ENCODE results near the gene EBF3. TPM values are rescaled to one million over a fixed set of nuclear protein-coding genes. Genes with fewer than 3 reads are reported as not detected.

The EBF3 gene, protein sequence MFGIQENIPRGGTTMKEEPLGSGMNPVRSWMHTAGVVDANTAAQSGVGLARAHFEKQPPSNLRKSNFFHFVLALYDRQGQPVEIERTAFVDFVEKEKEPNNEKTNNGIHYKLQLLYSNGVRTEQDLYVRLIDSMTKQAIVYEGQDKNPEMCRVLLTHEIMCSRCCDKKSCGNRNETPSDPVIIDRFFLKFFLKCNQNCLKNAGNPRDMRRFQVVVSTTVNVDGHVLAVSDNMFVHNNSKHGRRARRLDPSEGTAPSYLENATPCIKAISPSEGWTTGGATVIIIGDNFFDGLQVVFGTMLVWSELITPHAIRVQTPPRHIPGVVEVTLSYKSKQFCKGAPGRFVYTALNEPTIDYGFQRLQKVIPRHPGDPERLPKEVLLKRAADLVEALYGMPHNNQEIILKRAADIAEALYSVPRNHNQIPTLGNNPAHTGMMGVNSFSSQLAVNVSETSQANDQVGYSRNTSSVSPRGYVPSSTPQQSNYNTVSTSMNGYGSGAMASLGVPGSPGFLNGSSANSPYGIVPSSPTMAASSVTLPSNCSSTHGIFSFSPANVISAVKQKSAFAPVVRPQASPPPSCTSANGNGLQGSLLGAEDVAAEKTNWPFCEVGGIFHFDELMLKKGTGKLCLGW
- 1 to 10 TPM in 3 of 4 donors, under 1 TPM in 1; 0.89 to 3.3 (median 1.4) TPM for polyA plus RNA-seq (ENCODE audit: insufficient read length in 4 of 4)

DNA sequence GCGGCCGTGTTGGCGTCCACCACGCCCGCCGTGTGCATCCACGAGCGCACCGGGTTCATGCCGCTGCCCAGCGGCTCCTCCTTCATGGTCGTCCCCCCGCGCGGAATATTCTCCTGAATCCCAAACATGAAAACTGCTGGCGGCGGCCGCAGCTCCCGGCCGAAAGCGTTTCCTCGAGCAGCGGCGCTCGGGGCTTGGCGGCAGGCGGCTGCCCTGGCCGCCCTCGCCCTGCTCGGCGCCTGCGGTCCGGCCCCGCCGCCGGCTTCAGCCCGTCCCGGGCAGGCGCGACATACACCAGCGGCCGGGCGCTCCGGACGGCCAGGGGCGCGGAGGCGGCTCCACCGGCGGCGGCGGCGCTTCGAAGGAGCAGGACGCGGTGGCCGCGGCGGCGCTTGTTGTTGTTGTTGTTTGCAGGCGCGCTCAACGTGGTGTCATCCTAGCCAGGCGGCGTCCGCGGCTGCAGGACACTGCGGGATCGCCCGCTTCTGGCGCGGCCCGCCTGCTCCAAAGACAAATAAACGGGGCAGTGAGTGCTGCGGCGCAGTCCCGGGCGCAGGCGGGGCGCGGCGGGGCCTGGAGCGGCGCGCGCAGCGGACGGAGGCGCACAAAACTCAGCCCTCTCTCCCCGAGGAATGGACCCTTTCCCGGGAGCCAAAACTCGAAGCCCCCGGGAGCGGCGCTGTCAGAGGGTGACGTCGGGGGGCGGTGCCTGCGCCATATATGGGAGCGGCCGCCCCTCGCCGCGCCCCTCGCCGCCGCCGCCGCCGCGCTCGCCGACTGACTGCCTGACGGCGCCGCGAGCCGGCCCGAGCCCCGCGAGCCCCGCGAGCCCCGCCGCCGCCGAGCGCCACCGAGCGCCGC is at the start of gene EBF3:
Gene EBF3 (minus strand): TSS at position 634 of the 861 bp plus-strand sequence. CDS start 506 bp downstream, at position 128.
- DNase-seq (ENCODE audit: low read depth in 4 of 4, low spot score in 3 of 4): no peak

DNA sequence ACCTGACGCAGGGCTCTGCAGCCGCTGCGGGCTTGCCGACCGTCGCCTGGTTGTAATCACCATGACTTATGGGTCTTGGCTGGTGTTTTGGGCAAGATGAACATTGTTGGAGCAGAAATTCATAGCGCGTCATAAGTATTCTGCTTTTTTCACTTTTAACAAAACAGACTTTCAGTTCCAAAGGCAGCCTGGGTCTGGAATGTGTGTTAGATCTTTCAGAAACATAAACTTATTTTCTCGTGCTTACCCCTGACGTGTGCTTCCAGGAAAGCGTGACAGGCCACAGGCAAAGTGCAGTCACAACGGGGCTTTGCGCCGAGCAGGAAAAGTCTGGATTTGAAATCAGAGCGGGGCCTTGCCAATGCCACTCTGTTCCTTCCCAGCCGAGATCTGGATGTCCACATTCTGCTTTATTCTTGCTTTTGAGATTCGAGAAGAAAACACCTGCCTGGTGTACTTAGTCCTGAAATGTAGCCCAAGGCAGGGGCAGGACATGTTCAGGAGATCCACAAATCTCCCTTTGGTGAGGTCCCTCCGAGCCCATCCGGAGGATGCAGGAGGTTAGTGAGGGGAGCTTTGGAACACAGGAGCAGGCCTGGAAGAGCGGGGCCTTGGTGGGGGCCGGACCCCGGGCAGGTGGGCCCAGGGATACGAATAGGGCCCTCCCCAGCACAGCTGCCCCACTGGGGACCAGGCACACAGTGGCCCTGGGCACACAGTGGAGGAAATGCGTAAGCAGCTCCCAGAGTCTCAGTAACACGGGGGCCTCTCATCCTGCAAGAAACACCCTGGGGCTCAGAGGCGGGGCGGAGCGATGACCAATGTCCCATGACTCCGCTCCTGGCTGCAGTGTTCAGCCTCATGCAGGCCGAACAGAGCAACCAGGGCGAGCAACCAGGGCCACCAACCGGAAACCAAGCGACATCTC is 49.5 kb upstream of the EBF3 start:
- no peak for DNase-seq (ENCODE audit: low read depth in 4 of 4, low spot score in 3 of 4)

DNA sequence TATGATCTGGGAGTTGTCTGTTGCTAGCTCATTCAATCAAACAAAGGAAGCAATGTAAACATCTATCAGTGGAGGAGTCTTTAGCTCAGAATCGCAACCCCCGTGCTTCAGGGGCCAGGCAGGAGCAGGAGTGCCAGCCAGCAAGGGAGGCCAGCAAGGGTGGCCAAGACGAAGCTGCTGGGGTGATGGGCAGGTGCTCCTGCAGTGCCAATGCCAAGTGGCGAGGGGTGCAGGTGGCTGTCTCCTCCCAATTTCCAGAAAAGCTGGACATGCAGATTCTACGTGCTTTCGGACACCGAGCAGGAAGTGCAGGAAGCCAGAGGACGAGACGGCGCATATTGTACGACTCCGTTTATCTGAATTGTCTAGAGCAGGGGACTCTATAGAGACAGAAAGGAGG is 48.1 kb upstream of the EBF3 start:
- DNase-seq (ENCODE audit: low read depth in 4 of 4, low spot score in 3 of 4): no peak

DNA sequence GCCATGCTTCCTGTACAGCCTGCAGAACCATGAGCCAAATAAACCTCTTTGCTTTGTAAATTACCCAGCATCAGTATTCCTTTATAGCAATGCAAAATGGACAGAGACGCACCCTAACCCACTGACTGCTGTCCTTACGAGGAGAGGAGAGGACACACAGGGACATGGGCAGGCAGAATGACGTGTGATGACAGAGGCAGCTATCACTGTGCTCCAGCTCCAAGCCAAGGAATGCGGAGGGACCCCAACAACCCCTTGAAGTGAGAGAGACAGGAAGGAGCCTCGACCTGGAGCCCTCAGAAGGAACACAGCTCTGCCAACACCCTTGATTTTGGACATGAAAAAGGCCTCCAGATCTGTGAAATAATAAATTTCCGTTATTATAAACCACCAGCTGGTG is 46.6 kb upstream of the EBF3 start:
- DNase-seq (ENCODE audit: low read depth in 4 of 4, low spot score in 3 of 4): no peak

DNA sequence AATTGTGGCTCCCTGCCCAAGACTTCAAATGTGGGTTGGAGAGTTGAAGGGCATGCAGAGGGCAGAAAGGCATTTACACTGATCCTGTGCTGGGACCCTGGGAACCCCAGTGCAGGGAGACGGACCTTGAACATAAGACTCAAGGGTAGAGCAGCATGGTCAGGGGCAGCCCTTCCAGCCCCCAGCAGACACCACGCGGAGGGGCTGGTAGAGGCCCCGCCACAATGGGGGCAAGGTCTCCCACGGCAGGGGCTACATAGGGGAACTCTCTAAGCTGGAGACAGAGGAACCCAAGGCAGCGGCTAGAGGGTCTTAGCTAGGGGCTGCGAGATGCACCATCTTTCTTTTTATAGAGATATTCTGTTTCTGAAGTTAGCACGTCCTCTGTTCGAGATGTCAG is 45.2 kb upstream of the EBF3 start:
- no peak for DNase-seq (ENCODE audit: low read depth in 4 of 4, low spot score in 3 of 4)

DNA sequence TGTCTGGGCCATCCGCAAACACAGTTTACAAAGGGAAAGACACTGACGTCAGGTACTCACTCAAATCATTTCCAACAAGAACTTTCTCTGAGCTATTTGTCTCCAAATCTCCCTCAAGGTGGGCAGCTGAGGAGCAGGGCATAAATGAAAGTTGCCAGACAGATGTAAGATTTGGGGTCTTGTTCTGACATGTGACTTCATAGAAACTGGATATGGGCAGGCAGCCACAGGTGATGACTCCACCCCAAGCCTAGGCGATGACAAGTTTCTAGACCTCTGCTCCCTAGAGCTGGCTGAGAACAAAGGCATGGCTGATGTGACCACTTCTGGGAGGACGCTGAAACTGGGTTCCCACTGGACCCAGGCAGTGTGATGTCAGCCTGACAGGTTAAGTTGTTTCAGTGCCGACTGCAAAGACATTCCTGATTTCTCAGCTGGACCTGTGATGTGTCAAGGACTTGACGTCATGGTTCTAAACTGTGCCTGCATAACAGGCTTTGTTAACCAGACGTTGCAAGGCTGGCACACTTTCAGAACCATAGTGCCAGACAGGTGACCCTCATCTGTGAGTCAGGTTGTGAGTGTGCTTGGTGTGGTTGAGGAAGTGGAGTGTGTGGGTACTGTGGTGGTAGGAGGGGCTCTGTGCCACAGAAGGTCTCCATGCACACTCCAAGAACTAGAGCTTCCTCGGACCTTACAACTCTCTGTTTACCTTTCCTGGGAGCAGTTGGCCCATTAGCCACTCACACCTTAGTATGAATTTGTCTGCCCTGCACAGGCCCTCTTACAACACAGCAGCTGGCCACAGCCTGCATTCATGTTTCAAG is 39.9 kb upstream of the EBF3 start:
- no peak for DNase-seq (ENCODE audit: low read depth in 4 of 4, low spot score in 3 of 4)

GRCh38 chr10:130003166-130003565 is 39.1 kb upstream of the EBF3 start:
- no peak for DNase-seq (ENCODE audit: low read depth in 4 of 4, low spot score in 3 of 4)

DNA sequence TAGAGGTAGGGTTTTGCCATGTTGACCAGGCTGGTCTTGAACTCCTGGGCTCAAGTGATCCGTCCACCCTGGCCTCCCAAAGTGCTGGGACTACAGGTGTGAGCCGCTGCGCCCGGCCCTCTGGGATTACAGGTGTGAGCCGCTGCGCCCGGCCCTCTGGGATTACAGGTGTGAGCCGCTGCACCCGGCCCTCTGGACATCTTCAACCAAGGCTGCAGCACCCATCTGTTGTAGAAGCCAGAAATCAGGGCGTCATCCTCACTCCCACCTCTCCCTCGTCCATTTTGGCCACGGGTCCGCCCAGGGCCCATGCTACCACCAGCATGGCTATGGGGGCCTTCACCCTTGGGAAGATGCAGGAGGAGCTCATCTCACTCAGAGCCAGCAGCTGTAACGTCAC is 38.5 kb upstream of the EBF3 start:
- no peak for DNase-seq (ENCODE audit: low read depth in 4 of 4, low spot score in 3 of 4)

GRCh38 chr10:130000918-130001317 is 36.8 kb upstream of the EBF3 start:
- DNase-seq (ENCODE audit: low read depth in 4 of 4, low spot score in 3 of 4): no peak

GRCh38 chr10:129999140-129999539 is 35.1 kb upstream of the EBF3 start:
- DNase-seq (ENCODE audit: low read depth in 4 of 4, low spot score in 3 of 4): no peak

DNA sequence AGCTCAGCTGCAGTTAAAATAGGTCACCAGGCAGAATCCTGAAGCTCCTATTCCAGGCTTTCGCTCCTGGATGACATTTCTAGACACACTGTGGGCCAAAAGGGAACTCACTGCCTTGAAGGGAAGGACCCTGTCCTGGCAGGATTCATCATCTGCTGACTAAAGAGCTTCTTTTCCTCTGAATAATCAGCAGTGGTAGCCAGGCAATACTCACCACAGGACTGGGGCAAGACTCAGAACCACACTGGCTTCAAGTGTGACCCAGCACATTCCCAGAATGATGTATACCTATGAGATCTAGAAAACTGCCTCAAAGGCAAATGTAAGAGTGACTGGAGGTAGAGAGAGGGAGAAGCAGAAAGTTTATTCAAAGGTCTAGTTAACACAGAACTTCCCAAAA is 29.5 kb upstream of the EBF3 start:
- DNase-seq (ENCODE audit: low read depth in 4 of 4, low spot score in 3 of 4): no peak

- no peak for DNase-seq (ENCODE audit: low read depth in 4 of 4, low spot score in 3 of 4)
Observed at GRCh38 chr10:129992356-129992755, 28.3 kb upstream of the EBF3 start.

DNA sequence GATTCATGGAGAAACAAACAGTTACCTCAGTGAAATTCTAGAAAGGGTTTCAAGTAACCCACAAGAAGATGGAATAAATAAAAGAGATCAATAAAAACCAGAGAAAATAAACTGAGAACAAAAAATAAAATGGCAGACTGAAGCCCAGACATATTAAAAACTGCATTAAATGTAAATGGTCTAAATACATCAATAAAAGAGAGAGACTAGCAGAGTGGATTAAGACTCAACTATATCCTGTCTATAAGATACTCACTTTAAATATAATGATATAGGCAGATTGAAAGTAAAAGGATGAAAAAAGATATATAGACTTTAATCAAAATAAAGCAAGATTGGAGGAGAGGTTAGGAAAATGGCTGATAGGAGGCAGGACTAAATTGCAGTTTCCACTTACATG is 18.8 kb upstream of the EBF3 start:
- no peak for DNase-seq (ENCODE audit: low read depth in 4 of 4, low spot score in 3 of 4)

DNA sequence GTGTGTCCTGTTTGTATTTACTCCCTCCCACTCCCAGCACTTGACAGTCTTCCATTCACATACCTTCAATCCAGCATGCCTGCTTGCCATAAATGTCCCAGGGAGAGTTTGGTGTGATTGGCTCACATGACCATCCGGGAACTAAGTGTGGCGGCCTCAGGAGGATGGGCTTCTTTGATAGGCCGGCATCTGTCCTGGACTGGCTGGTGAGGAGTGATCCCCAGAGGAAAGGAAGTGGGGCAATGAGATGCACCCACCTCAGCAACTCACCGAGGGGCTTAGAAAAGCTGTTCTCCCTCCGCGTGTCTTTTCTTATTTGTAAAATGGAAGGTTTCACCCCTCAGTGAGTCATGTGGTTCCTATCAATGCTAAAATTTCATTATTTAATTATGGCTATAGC is 14.9 kb upstream of the EBF3 start:
- DNase-seq (ENCODE audit: low read depth in 4 of 4, low spot score in 3 of 4): no peak

- no peak for DNase-seq (ENCODE audit: low read depth in 4 of 4, low spot score in 3 of 4)
Observed at GRCh38 chr10:129978322-129978721, 14.2 kb upstream of the EBF3 start.

GRCh38 chr10:129977794-129978193 is 13.7 kb upstream of the EBF3 start:
- DNase-seq (ENCODE audit: low read depth in 4 of 4, low spot score in 3 of 4): no peak

GRCh38 chr10:129973674-129974059 is 9.6 kb upstream of the EBF3 start:
- DNase-seq (ENCODE audit: low read depth in 4 of 4, low spot score in 3 of 4): no peak

- DNase-seq (ENCODE audit: low read depth in 4 of 4, low spot score in 3 of 4): no peak
Observed at GRCh38 chr10:129972966-129973673, 9.0 kb upstream of the EBF3 start.

Data from right renal pelvis (tissue), 4 donors.